HG03432 (cell line): Measurements from ENCODE around the gene NBPF3.

Experiments
- ATAC-seq: cut with Tn5 transposase; IDR thresholded peaks from one replicate; pipeline ENCODE4 v1.9.1; 2021; ENCODE audit warnings: mild to moderate bottlenecking, moderate library complexity; ENCODE audit not compliant: unreplicated experiment

The NBPF3 gene

GRCh38 chr1:21491488-21492355 lies 51.8 kb downstream of the NBPF3 start:
- ATAC-seq: no peak

- ATAC-seq: no peak
These were observed 52.4 kb downstream of the NBPF3 start for GRCh38 chr1:21492356-21492625.

GRCh38 chr1:21494196-21494595 lies 54.3 kb downstream of the NBPF3 start:
- no peak for ATAC-seq

- no peak for ATAC-seq
These were observed 55.4 kb downstream of the NBPF3 start for GRCh38 chr1:21495225-21495820.

- ATAC-seq: no peak
These were observed 56.1 kb downstream of the NBPF3 start for GRCh38 chr1:21496063-21496462.

- no peak for ATAC-seq
These were observed 56.9 kb downstream of the NBPF3 start for GRCh38 chr1:21496886-21497285.

GRCh38 chr1:21497466-21498061 lies 57.6 kb downstream of the NBPF3 start:
- no peak for ATAC-seq

GRCh38 chr1:21499283-21499950 lies 59.5 kb downstream of the NBPF3 start:
- ATAC-seq: no peak

- no peak for ATAC-seq
These were observed 63.9 kb downstream of the NBPF3 start for GRCh38 chr1:21503706-21504377.

GRCh38 chr1:21506804-21507203 lies 66.9 kb downstream of the NBPF3 start:
- no peak for ATAC-seq

GRCh38 chr1:21507511-21508270 lies 67.8 kb downstream of the NBPF3 start:
- no peak for ATAC-seq

GRCh38 chr1:21508580-21509350 lies 68.8 kb downstream of the NBPF3 start:
- ATAC-seq: no peak

- ATAC-seq: no peak
These were observed 69.6 kb downstream of the NBPF3 start, which contains the start of gene ALPL for GRCh38 chr1:21509351-21510112. Gene ALPL (plus strand): TSS chr1:21509423. CDS start chr1:21554082, 44,659 bp downstream.

GRCh38 chr1:21510113-21510493 lies 70.2 kb downstream of the NBPF3 start:
- ATAC-seq: no peak

GRCh38 chr1:21510885-21511578 lies 71.1 kb downstream of the NBPF3 start:
- ATAC-seq: no peak

GRCh38 chr1:21511579-21512522 lies 71.9 kb downstream of the NBPF3 start:
- no peak for ATAC-seq

GRCh38 chr1:21514245-21514644 lies 74.3 kb downstream of the NBPF3 start:
- ATAC-seq: peak; percentile 68
